NCI-H446 (cell line): ENCODE data around the gene S100A6.
"Not testable (repeated sequence)": the region's sequence is repeated elsewhere in the genome, so short reads cannot be mapped to it uniquely, and the experiment has no call there.

ENCODE experiments used
- DNase-seq, 2 experiments: peaks; one replicate each; lab custom pipeline; 2025; lab: John Stamatoyannopoulos, UW

Gene S100A6

GRCh38 chr1:153563991-153564390, 28.2 kb upstream of the S100A6 start:
- peak in 1 of 2 experiments; percentile 18 for DNase-seq

GRCh38 chr1:153563483-153563901, 27.7 kb upstream of the S100A6 start:
- DNase-seq = peak; percentile 32 to 39

- not testable (repeated sequence) for DNase-seq
Observed at GRCh38 chr1:153562021-153562420, 26.2 kb upstream of the S100A6 start.

GRCh38 chr1:153561466-153561985, 25.7 kb upstream of the S100A6 start:
- DNase-seq = no peak

GRCh38 chr1:153560771-153561465, 25.1 kb upstream of the S100A6 start:
- no peak for DNase-seq

GRCh38 chr1:153560241-153560640, 24.4 kb upstream of the S100A6 start:
- DNase-seq = no peak

- no peak for DNase-seq
Observed at GRCh38 chr1:153557877-153558276, 22.1 kb upstream of the S100A6 start.

- no peak for DNase-seq
Observed at GRCh38 chr1:153556348-153556747, 20.6 kb upstream of the S100A6 start.

- peak in 1 of 2 experiments; percentile 32 for DNase-seq
Observed at GRCh38 chr1:153553830-153554541, 18.2 kb upstream of the S100A6 start.

- DNase-seq = no peak
Observed at GRCh38 chr1:153553096-153553495, 17.3 kb upstream of the S100A6 start.

GRCh38 chr1:153552335-153552734, 16.5 kb upstream of the S100A6 start:
- DNase-seq = no peak

GRCh38 chr1:153550827-153551500, 15.2 kb upstream of the S100A6 start:
- DNase-seq = no peak

- DNase-seq = no peak
Observed at GRCh38 chr1:153550398-153550758, 14.6 kb upstream of the S100A6 start.

GRCh38 chr1:153549741-153550397, 14.1 kb upstream of the S100A6 start:
- DNase-seq = peak; percentile 30 to 43

GRCh38 chr1:153548722-153549688, 13.2 kb upstream of the S100A6 start, which contains the start of gene S100A3:
TSS of gene S100A3 (minus strand) at chr1:153549258. CDS start at chr1:153548485, 773 bp downstream.
- DNase-seq = peak; percentile 71 to 91

GRCh38 chr1:153547560-153548551, 12.1 kb upstream of the S100A6 start:
- DNase-seq = no peak

GRCh38 chr1:153546796-153547559, 11.2 kb upstream of the S100A6 start:
- DNase-seq = no peak

GRCh38 chr1:153546371-153546770, 10.6 kb upstream of the S100A6 start:
- no peak for DNase-seq
